ENCODE measurements around the gene TRIM46. TPM values are rescaled to one million over a fixed set of nuclear protein-coding genes. Genes with fewer than 3 reads are reported as not detected.
"Not testable (repeated sequence)": the region's sequence is repeated elsewhere in the genome, so short reads cannot be mapped to it uniquely, and the experiment has no call there.

Gene TRIM46
- total RNA-seq, 1 experiment from 2014 or later, result 3.8 TPM

- POLR2A ChIA-PET, result no interaction called here
- Histone ChIP-seq H3K79me2 (ENCODE audit: insufficient read depth, low read length) (no peaks in the 10 kb centered on the region), H3K27me3 (ENCODE audit: insufficient read depth, low read length) (no peaks in the 10 kb centered on the region), H3K36me3 (ENCODE audit: control insufficient read depth in 1 of 2, insufficient read depth in 2 of 2, low read length in 2 of 2) (no peaks in the 10 kb centered on the region), H4K20me1 (ENCODE audit: insufficient read depth) (no peaks in the 10 kb centered on the region), H3K4me3 (replicated peaks in 1 of 2; ENCODE audit: low read depth in 1 of 2, low read length in 2 of 2) (no peak overlapping the region), H3K9ac (ENCODE audit: low read length) (no peak overlapping the region), H3K27ac (ENCODE audit: low read depth, low read length) (no peak overlapping the region), H2AFZ (ENCODE audit: low read depth, low read length, poor library complexity, severe bottlenecking) (no peak overlapping the region), H3K9me3 (ENCODE audit: control insufficient read depth in 1 of 2, insufficient read depth in 1 of 2, low read depth in 1 of 2, low read length in 2 of 2) (no peaks in the 10 kb centered on the region), H3K9me2 (ENCODE audit: insufficient read depth) (no peaks in the 10 kb centered on the region), H3K4me1 (ENCODE audit: control insufficient read depth in 1 of 2, insufficient read depth in 2 of 2, low read length in 2 of 2) (peaks cover 0 to 3% of the 10 kb centered on the region in 2 experiments; a peak in 2 of 4 replicates), H3K4me2 (ENCODE audit: low read length) (no peak overlapping the region)
- RAD21 ChIA-PET (ENCODE audit: low non-redundant PET in 1 of 2, low total read pairs in 2 of 2, uncharacterized antibody in 2 of 2, unreplicated experiment in 2 of 2), result no interaction called here
- DNase-seq (ENCODE audit: low read depth, low spot score), result no peak
- intact Hi-C loops (cut with micrococcal nuclease), result no loop called here
- BruUV-seq (replicated peaks), result no TSS peak
- TF ChIP-seq CTCF (IDR thresholded peaks at IDR 0.05 in 2 of 3, conservative IDR thresholded peaks at IDR 0.05 in 1 of 3; ENCODE audit: borderline replicate concordance in 1 of 3, insufficient read depth in 1 of 3, low read depth in 2 of 3, low read length in 2 of 3), result peak in 1 of 3 experiments; percentile 17; a peak in 2 of 6 replicates
- no peak for TF ChIP-seq ZNF274 (IDR thresholded peaks at IDR 0.05; ENCODE audit: low read depth, low read length)
- TF ChIP-seq RAD21 (IDR thresholded peaks at IDR 0.05; ENCODE audit: low read depth), result no peak
- ATAC-seq, result no peak
- CTCF ChIA-PET, result interaction anchor here (1.9 kb wide), 1 partner anchor 61 kb away, joined by 4 read pairs; no protein-coding TSS in a partner anchor
Measured at GRCh38 chr1:155145491-155145890, 28.2 kb upstream of the TRIM46 start.

- H3K79me2 ChIP-seq (ENCODE audit: insufficient read depth, low read length); RAD21 ChIA-PET (ENCODE audit: low non-redundant PET in 1 of 2, low total read pairs in 2 of 2, uncharacterized antibody in 2 of 2, unreplicated experiment in 2 of 2); H3K9me3 ChIP-seq (ENCODE audit: control insufficient read depth in 1 of 2, insufficient read depth in 1 of 2, low read depth in 1 of 2, low read length in 2 of 2); H3K27me3 ChIP-seq (ENCODE audit: insufficient read depth, low read length); POLR2A ChIA-PET; H3K27ac ChIP-seq (ENCODE audit: low read depth, low read length); ATAC-seq; H4K20me1 ChIP-seq (ENCODE audit: insufficient read depth); H3K9ac ChIP-seq (ENCODE audit: low read length); H3K4me3 ChIP-seq (replicated peaks in 1 of 2; ENCODE audit: low read depth in 1 of 2, low read length in 2 of 2); intact Hi-C loops (cut with micrococcal nuclease); H2AFZ ChIP-seq (ENCODE audit: low read depth, low read length, poor library complexity, severe bottlenecking); BruUV-seq (replicated peaks); DNase-seq (ENCODE audit: low read depth, low spot score); H3K9me2 ChIP-seq (ENCODE audit: insufficient read depth); H3K36me3 ChIP-seq (ENCODE audit: control insufficient read depth in 1 of 2, insufficient read depth in 2 of 2, low read length in 2 of 2); H3K4me1 ChIP-seq (ENCODE audit: control insufficient read depth in 1 of 2, insufficient read depth in 2 of 2, low read length in 2 of 2); H3K4me2 ChIP-seq (ENCODE audit: low read length): not testable (repeated sequence)
- CTCF ChIA-PET, result interaction anchor here (1.6 kb wide), 1 partner anchor 11 kb away, joined by 4 read pairs; no protein-coding TSS in a partner anchor
Measured at GRCh38 chr1:155155996-155156643, 17.5 kb upstream of the TRIM46 start.
